HepG2 (cell line): ENCODE data around the gene ATF1. TPM values are rescaled to one million over a fixed set of nuclear protein-coding genes. Genes with fewer than 3 reads are reported as not detected.

ENCODE experiments used
- ATAC-seq: fragments of 200-7000 bp; cut with Tn5 transposase; 3 replicates; pipeline ENCODE4 v1.9.1; 2020; ENCODE audit warnings: mild to moderate bottlenecking, moderate library complexity
- BruUV-seq: library from RNA; stranded (reverse); fragments of 400-500 nt; replicated peaks from 2 replicates; lab custom pipeline; 2021; lab: Mats Ljungman, UMichigan
- CTCF ChIA-PET: fragments of 300-600 bp; formaldehyde crosslinking; extraction: SDS; loops from one replicate; lab custom pipeline; 2021; ENCODE audit warnings: low total read pairs, inconsistent platforms, low intra/inter-chr PET ratio; lab: Yijun Ruan, JAX
- POLR2A ChIA-PET: fragments of 350-600 bp; sonication (Branson Sonifier 250); formaldehyde crosslinking; loops from one replicate; lab custom pipeline; 2020; ENCODE audit warnings: antibody characterized with exemption, inconsistent platforms; lab: Yijun Ruan, JAX
- DNase-seq: peaks from one replicate; pipeline ENCODE4 v3.0.0-alpha.2; 2015; ENCODE audit warnings: low spot score
- FAIRE-seq: peaks from 3 replicates; lab custom pipeline; 2011; peaks lifted over from hg19 to GRCh38; lab: Jason Lieb, UNC
- H2AFZ ChIP-seq: one replicate; pipeline ENCODE4 v1.6.1; 2011; ENCODE audit warnings: low read length, inconsistent platforms
- H3K27ac ChIP-seq: fragments of 300-600 bp; 3 replicates; pipeline ENCODE4 v1.8.0; 2011; ENCODE audit warnings: mixed run types, mild to moderate bottlenecking, mixed read lengths, low read length, inconsistent platforms; ENCODE audit not compliant: insufficient read depth; ENCODE audit errors: extremely low read length
- H3K27me3 ChIP-seq, 2 experiments: fragments of 200-600 bp in 1 of 2; 2 replicates in 1 of 2; 3 replicates in 1 of 2; pipeline versions ENCODE4 v1.6.0 to v1.8.0; 2011; ENCODE audit warnings: low read length in 2 of 2, mild to moderate bottlenecking in 2 of 2, moderate library complexity in 2 of 2, inconsistent platforms in 1 of 2; ENCODE audit not compliant: insufficient read depth in 2 of 2, control insufficient read depth in 1 of 2
- H3K36me3 ChIP-seq, 2 experiments: fragments of 200-600 bp in 1 of 2; replicated peaks in 1 of 2; 2 replicates in 1 of 2; 3 replicates in 1 of 2; pipeline versions ENCODE4 v1.5.1 to v1.8.0; 2011; ENCODE audit warnings: low read length in 2 of 2, inconsistent platforms in 1 of 2; ENCODE audit not compliant: insufficient read depth in 2 of 2, control insufficient read depth in 1 of 2
- H3K4me1 ChIP-seq: 2 replicates; pipeline ENCODE4 v1.5.1; 2012; ENCODE audit warnings: low read length, inconsistent platforms; ENCODE audit not compliant: insufficient read depth
- H3K4me2 ChIP-seq: 2 replicates; pipeline ENCODE4 v1.6.0; 2011; ENCODE audit warnings: low read depth, low read length, inconsistent platforms
- H3K4me3 ChIP-seq, 3 experiments: fragments of 200-600 bp in 1 of 3; sonication (generic), shearing (Covaris generic) in 1 of 3; replicated peaks in 1 of 3; 2 replicates each; pipeline ENCODE4 v1.5.1; 2011 to 2016; ENCODE audit warnings: low read length in 3 of 3, inconsistent platforms in 2 of 3, low read depth in 2 of 3, mild to moderate bottlenecking in 2 of 3, control low read depth in 1 of 3, mixed read lengths in 1 of 3; ENCODE audit not compliant: insufficient read depth in 1 of 3
- H3K79me2 ChIP-seq: one replicate; pipeline ENCODE4 v1.6.1; 2011; ENCODE audit warnings: low read length, inconsistent platforms; ENCODE audit not compliant: insufficient read depth
- H3K9ac ChIP-seq: 2 replicates; pipeline ENCODE4 v1.6.0; 2011; ENCODE audit warnings: mild to moderate bottlenecking, low read depth, low read length, inconsistent platforms; ENCODE audit not compliant: insufficient read depth
- H3K9me3 ChIP-seq: 2 replicates; pipeline ENCODE4 v1.5.1; 2012; ENCODE audit warnings: mild to moderate bottlenecking, low read length
- H4K20me1 ChIP-seq: 2 replicates; pipeline ENCODE4 v1.6.0; 2011; ENCODE audit warnings: inconsistent platforms, mild to moderate bottlenecking, low read length, moderate library complexity; ENCODE audit not compliant: insufficient read depth
- CC2D1A ChIP-seq: sonication (generic); formaldehyde crosslinking; IDR thresholded peaks from 2 replicates; pipeline ENCODE4 v1.8.1; 2023; ENCODE audit warnings: mild to moderate bottlenecking, missing genetic modification reagents
- ELF4 ChIP-seq: sonication (generic); formaldehyde crosslinking; IDR thresholded peaks from 2 replicates; pipeline ENCODE4 v1.5.0; 2020; ENCODE audit warnings: missing genetic modification reagents, mild to moderate bottlenecking, moderate library complexity, borderline replicate concordance
- FLYWCH1 ChIP-seq: sonication (generic); formaldehyde crosslinking; IDR thresholded peaks from 2 replicates; pipeline ENCODE4 v1.8.1; 2023; ENCODE audit warnings: mild to moderate bottlenecking, missing genetic modification reagents
- GATAD1 ChIP-seq: IDR thresholded peaks from 2 replicates; pipeline ENCODE4 v1.6.1; 2016; ENCODE audit warnings: missing genetic modification reagents, missing compliant biosample characterization
- ISX ChIP-seq: sonication (generic); formaldehyde crosslinking; conservative IDR thresholded peaks from 2 replicates; pipeline ENCODE4 v1.5.0; 2020; ENCODE audit warnings: missing genetic modification reagents
- MAFG ChIP-seq: sonication (generic); formaldehyde crosslinking; IDR thresholded peaks from 2 replicates; pipeline ENCODE4 v1.5.1; 2020; ENCODE audit warnings: mild to moderate bottlenecking, missing genetic modification reagents
- NR2F6 ChIP-seq, 2 experiments: IDR thresholded peaks; 2 replicates each; pipeline ENCODE4 v1.6.1; 2016; ENCODE audit warnings: antibody characterized with exemption in 1 of 2, mild to moderate bottlenecking in 1 of 2
- PHF21A ChIP-seq: sonication (generic); formaldehyde crosslinking; IDR thresholded peaks from 2 replicates; pipeline ENCODE4 v1.5.0; 2020; ENCODE audit warnings: mild to moderate bottlenecking, missing genetic modification reagents
- PRPF4 ChIP-seq: fragments of 200-400 bp; formaldehyde crosslinking; IDR thresholded peaks from 2 replicates; pipeline ENCODE4 v1.6.1; 2016; ENCODE audit warnings: low read length, low read depth; ENCODE audit not compliant: poor library complexity, severe bottlenecking
- RBM22 ChIP-seq: fragments of 200-400 bp; formaldehyde crosslinking; optimal IDR thresholded peaks from 2 replicates; pipeline ENCODE3; 2017; ENCODE audit warnings: mild to moderate bottlenecking, low read length, moderate library complexity
- SMAD3 ChIP-seq: sonication (generic); formaldehyde crosslinking; IDR thresholded peaks from 2 replicates; pipeline ENCODE4 v1.4.0; 2020; ENCODE audit warnings: missing genetic modification reagents
- ZNF564 ChIP-seq: sonication (generic); formaldehyde crosslinking; IDR thresholded peaks from 2 replicates; pipeline ENCODE4 v1.8.1; 2023; ENCODE audit warnings: mild to moderate bottlenecking, missing genetic modification reagents
- ZNF703 ChIP-seq: sonication (generic); formaldehyde crosslinking; IDR thresholded peaks from 2 replicates; pipeline ENCODE4 v1.5.1; 2020; ENCODE audit warnings: missing genetic modification reagents, mild to moderate bottlenecking, moderate library complexity, borderline replicate concordance
- WGBS: methylation state at CpG from one replicate; pipeline ENCODE4 v1.1.6; 2017; ENCODE audit warnings: low lambda C conversion rate; 5-methylcytosine and 5-hydroxymethylcytosine counted together
- in situ Hi-C: cut with HindIII; loops from 2 replicates; pipeline ENCODE4 v1.10.0; 2017; ENCODE audit warnings: low pct_unique_long_range_greater_than_20kb; ENCODE audit not compliant: extremely low pct_ligation_motif_present
- intact Hi-C: fragments of 100-400 bp; cut with micrococcal nuclease; formaldehyde crosslinking; loops from one replicate; pipeline ENCODE4 v1.10.0; 2022; ENCODE audit not compliant: unreplicated experiment
- polyA plus RNA-seq, 8 experiments: library from polyadenylated mRNA; depleted of rRNA in 3 of 8; stranded (reverse) in 7 of 8; unstranded in 1 of 8; fragments of >200 nt; fragmentation: Illumina TruSeq in 4 of 8; extraction: Trizol in 4 of 8; gene quantifications; 2 replicates each; pipeline versions ENCODE4 v1.2.1 to v1.2.3, GENCODE V29; 2011 to 2016; ENCODE audit warnings: low read depth in 4 of 8, missing spikeins in 1 of 8, mixed read lengths in 1 of 8; ENCODE audit not compliant: insufficient read depth in 1 of 8
- total RNA-seq, 5 experiments: library from RNA; depleted of rRNA; stranded (reverse); fragments of >200 nt; fragmentation: Illumina TruSeq; extraction: Trizol; gene quantifications; 2 replicates each; pipeline ENCODE4 v1.2.3, GENCODE V29; 2016; ENCODE audit warnings: low read depth in 1 of 5
- TF ChIP-seq, protein P1 (sequence below): IDR thresholded peaks from 2 replicates; pipeline ENCODE4 v1.6.1; 2016; ENCODE audit warnings: mild to moderate bottlenecking
- TF ChIP-seq, protein P2 (sequence below): sonication (generic); formaldehyde crosslinking; IDR thresholded peaks from 2 replicates; pipeline ENCODE4 v1.5.0; 2020; ENCODE audit warnings: mild to moderate bottlenecking, missing genetic modification reagents

ATF1 gene
- total and polyA plus RNA-seq, 2 of the 13 experiments (the other 11 are each of a cell fraction or from before 2014, with no cell fraction given) = 29.3 to 52.0 TPM

DNA sequence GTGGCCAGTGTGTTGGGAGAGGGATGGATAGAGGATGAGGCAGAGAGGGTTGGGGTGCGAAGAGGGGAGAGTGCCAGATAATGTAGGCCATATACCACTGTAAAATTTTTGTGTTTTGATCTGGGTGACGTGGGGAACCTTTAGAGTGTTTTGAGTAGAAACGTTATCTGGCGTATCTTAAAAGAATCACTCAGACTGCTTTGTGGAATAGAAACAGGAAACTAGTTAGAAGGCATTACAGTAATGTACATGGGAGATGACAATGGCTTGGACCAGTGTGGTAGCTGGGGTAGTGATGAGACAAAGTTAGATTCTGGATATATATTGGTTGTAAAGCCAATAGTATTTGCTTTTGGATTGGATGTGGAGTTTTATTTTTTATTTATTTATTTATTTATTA is 20.6 kb downstream of the ATF1 start (continued):
- TF ChIP-seq GATAD1 = no peak
- TF ChIP-seq MAFG (CRISPR knock-in tag) = no peak
- TF ChIP-seq FLYWCH1 (CRISPR knock-in tag) = no peak
- no peak for TF ChIP-seq ISX (CRISPR knock-in tag)
- TF ChIP-seq, protein P1, sequence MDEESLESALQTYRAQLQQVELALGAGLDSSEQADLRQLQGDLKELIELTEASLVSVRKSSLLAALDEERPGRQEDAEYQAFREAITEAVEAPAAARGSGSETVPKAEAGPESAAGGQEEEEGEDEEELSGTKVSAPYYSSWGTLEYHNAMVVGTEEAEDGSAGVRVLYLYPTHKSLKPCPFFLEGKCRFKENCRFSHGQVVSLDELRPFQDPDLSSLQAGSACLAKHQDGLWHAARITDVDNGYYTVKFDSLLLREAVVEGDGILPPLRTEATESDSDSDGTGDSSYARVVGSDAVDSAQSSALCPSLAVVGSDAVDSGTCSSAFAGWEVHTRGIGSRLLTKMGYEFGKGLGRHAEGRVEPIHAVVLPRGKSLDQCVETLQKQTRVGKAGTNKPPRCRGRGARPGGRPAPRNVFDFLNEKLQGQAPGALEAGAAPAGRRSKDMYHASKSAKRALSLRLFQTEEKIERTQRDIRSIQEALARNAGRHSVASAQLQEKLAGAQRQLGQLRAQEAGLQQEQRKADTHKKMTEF (CRISPR knock-in tag) = no peak
- no peak for TF ChIP-seq RBM22
- no peak for TF ChIP-seq SMAD3 (CRISPR knock-in tag)

DNA sequence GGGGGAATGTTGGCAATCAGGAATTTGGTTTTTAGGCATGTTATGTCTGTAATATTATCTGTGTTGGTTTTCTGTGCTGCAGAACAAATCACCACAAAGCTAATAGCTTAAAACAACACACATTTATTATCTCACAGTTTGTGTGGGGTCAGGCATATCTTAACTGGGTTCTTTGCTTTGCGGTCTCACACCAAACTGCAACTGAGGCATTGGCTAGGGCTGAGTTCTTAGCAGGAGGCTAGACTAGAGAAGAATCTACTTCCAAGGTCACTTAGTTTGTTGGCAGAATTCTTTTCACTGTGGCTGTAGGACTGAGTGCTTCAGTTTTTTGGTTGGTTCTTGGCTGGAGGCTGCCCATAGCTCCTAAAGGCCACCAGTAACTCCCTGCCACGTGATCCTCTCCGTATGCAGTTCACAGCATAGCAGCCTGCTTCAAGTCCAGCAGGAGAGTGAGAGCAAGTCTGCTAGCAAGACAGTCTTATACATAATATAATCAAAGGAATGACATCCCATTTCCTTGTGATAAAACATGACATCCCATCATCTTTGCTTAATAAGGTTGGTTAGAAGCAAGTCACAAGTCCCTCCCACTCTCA is 21.6 kb downstream of the ATF1 start:
- ATAC-seq = no peak
- peaks cover 10% of the 10 kb centered on the region for H3K79me2 ChIP-seq
- POLR2A ChIA-PET = interaction anchor here (0.5 to 2.6 kb wide), 2 partner anchors 21 to 296 kb away, joined by 3 to 28 read pairs; partner anchors contain the start of gene ATF1
- WGBS = 92% methylated on average over 3 of the region's 3 CpGs
- intact Hi-C loops = no loop called here
- TF ChIP-seq NR2F6 (IDR thresholded peaks at IDR 0.05) = no peak
- TF ChIP-seq NR2F6 (CRISPR knock-in tag; IDR thresholded peaks at IDR 0.05) = no peak
- TF ChIP-seq ZNF703 = no peak
- TF ChIP-seq ELF4 (CRISPR knock-in tag) = no peak
- no peak for TF ChIP-seq PRPF4
- no peak for TF ChIP-seq PHF21A
- no peak for TF ChIP-seq CC2D1A
- TF ChIP-seq, protein P2, sequence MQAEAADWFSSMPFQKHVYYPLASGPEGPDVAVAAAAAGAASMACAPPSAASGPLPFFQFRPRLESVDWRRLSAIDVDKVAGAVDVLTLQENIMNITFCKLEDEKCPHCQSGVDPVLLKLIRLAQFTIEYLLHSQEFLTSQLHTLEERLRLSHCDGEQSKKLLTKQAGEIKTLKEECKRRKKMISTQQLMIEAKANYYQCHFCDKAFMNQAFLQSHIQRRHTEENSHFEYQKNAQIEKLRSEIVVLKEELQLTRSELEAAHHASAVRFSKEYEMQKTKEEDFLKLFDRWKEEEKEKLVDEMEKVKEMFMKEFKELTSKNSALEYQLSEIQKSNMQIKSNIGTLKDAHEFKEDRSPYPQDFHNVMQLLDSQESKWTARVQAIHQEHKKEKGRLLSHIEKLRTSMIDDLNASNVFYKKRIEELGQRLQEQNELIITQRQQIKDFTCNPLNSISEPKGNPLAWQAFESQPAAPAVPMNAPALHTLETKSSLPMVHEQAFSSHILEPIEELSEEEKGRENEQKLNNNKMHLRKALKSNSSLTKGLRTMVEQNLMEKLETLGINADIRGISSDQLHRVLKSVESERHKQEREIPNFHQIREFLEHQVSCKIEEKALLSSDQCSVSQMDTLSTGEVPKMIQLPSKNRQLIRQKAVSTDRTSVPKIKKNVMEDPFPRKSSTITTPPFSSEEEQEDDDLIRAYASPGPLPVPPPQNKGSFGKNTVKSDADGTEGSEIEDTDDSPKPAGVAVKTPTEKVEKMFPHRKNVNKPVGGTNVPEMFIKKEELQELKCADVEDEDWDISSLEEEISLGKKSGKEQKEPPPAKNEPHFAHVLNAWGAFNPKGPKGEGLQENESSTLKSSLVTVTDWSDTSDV (CRISPR knock-in tag) = no peak
- TF ChIP-seq ZNF564 (CRISPR knock-in tag) = no peak
- no peak for DNase-seq
- peaks cover 2 to 4% of the 10 kb centered on the region in 2 experiments; a peak in 3 of 5 replicates for H3K36me3 ChIP-seq
- no peak overlapping the region for H3K4me2 ChIP-seq
- no peak for FAIRE-seq
- no peak overlapping the region for H2AFZ ChIP-seq
- BruUV-seq = no TSS peak
- in situ Hi-C loops = no loop called here
- no peak overlapping the region for H3K4me3 ChIP-seq
- peaks cover 42% of the 10 kb centered on the region for H3K4me1 ChIP-seq
- no peaks in the 10 kb centered on the region for H4K20me1 ChIP-seq
- H3K9ac ChIP-seq = no peak overlapping the region
- CTCF ChIA-PET = no interaction called here
- no peak overlapping the region for H3K27ac ChIP-seq
- H3K9me3 ChIP-seq = no peaks in the 10 kb centered on the region
- no peaks in the 10 kb centered on the region for H3K27me3 ChIP-seq
